Stimulated activated CD8-positive, alpha-beta memory T cell treated with anti-CD3 and anti-CD28 coated beads, Interleukin-4, amount 100 ng/mL, for 48 hours (primary cell): ENCODE measurements around the gene OR6T1.

Experiments
- DNase-seq: peaks from one replicate; pipeline ENCODE4 v3.0.0-alpha.2; 2020

OR6T1 gene

DNA sequence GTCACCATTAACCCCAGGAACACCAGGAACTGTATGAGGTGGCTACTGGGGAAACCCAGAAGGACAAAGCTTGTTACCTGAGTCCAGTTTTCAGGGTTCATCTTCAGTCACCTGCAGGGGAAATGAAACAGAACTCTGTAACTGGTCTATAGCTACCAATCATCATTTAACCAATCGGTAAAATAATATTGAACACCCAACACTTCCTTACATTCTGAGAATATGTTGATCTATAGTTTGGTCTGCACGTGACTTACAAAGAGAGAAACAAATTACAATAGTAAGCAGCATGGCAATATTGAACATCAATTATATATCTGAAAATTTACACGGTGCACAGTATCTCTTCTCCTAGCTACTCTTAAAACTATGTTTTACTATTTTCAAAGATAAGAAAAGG, at the start of gene OR6T1:
TSS of gene OR6T1 (minus strand) at position 101 of the 400 bp plus-strand sequence. CDS start at position 101, 0 bp downstream.
- DNase-seq: no peak

DNA sequence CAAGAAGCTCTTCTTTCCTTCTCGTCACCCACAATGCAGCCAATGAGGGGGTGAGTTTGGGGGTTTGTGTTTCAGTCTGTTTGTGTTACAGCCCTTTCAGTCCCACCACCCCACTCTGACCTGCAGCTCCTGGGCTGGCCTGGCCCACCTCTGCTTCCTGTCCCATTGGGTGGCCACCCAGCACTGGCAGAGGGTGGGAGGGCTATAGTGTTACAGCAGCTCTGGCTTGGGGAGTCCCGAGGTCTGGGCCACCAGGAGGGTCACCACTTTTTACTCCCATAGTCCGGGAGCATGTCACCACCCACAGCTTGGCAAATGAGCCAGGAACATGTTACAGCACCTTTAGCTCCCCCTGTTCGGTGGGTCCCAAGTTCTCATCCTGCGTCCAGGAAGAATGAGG, 35.7 kb upstream of the OR6T1 start:
- no peak for DNase-seq

GRCh38 chr11:123977731-123978347, 34.2 kb upstream of the OR6T1 start, which contains the start of gene OR10S1:
Gene OR10S1, minus strand, starts transcription at chr11:123977781. Its CDS starts 117 bp downstream, at chr11:123977664.
- no peak for DNase-seq

DNA sequence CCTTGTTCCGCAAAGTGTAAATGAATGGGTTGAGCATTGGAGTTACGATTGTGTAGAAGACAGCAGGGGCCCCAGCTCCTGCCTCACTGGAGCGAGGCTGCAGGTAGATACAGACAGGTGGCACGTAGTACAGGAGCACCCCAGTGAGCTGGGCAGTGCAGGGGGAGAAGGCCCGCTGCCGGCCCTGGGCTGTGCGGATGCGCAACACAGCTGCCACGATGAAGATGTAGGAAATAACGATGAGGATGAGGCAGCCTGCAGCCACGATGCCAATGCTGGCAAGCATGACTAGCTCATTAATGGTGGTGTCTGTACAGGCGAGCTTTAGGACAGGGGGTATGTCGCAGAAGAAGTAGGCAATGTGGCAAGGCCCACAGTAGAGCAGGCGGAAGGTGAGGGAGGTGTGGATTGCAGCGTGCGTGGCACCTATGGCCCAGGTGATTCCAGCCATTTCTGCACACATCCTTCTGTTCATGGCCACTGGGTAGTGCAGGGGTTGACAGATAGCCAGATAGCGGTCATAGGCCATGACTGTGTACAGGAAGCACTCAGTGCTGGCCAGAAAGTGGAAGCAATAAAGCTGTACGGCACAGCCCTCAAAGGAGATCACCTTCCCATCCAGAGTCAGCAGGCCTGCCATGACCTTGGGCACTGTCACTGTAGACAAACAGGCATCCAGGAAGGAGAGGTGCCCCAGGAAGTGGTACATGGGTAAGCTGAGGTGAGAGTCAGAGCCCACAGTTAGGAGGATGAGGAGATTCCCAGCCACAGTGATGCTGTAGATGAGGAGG, 33.3 kb upstream of the OR6T1 start:
- no peak for DNase-seq

DNA sequence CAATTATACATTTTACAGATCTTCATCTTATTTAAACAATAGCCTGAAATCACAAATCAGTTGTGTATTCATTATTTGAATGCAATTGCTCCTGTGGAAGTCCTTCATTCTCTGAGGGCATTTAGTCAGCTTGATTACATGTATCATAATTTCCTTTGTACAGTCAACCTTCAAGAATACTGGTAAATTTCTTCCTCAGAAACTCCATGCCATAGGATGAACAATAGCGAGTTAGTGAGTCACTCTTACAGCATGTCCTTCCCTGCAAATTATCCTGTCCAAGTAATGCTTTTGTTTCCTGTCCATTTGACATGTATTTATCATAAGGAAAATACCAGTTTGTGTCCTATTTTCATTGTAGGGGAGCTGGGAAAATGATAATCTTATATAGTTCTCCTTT, 30.2 kb upstream of the OR6T1 start:
- no peak for DNase-seq

DNA sequence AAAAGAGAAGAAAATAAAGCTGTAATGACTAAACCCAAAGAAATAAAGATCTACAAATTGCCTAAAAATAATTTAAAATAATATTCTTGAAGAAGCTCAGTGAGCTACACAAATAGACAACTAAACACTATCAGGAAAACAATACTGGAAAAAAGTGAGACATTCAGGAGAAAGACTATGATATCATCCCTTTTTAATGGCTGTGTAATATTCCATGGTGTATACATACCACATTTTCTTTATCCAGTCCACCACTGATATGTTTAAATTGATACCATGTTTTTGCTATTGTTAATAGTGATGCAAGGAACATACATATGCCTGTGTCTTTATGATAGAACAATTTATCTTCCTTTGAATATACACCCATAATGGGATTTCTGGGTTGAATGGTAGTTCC, 13.1 kb upstream of the OR6T1 start:
- no peak for DNase-seq

- no peak for DNase-seq
Observed at GRCh38 chr11:123945132-123945531, 1.5 kb upstream of the OR6T1 start.

DNA sequence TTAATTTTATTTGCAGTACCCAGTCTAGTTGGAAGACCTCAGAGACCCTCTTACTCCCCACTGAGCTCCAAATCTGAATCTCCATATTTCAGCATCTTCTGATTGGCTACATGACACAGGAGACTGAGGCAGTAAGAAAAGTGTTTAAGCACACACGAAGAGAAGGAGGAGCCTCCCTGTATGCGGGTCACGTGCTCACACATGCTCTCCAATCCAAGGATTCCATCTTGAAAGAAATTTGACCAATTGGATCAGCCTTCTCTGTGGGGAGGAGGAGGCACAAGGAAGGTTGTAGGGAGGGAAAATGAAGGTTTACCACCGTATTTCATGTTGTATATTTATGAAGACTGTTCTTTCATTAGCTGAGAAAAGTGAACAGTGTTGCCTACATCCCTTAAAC, 1.2 kb downstream of the OR6T1 start:
- no peak for DNase-seq

- DNase-seq: no peak
Observed at GRCh38 chr11:123939317-123939716, 4.3 kb downstream of the OR6T1 start, which contains the start of gene OR4D5. Gene OR4D5, plus strand, starts transcription at chr11:123939617. Its CDS starts 0 bp downstream, at chr11:123939617.

DNA sequence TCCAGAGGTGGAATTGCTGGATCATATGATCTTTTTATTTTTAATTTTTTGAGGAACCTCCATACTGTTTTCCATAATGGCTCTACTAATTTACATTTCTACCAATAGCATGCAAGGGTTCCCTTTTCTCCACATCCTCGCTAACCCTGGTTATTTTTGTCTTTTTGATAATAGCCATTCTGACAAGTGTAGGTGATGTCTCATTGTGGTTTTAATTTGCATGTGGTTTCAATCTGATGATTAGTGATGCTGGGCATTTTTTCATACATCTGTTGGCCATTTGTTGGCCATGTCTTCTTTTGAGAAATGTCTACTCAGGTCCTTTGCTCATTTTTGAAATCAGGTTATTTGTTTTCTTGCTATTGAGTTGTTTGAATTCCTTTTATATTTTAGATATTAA, 19.6 kb downstream of the OR6T1 start:
- no peak for DNase-seq

DNA sequence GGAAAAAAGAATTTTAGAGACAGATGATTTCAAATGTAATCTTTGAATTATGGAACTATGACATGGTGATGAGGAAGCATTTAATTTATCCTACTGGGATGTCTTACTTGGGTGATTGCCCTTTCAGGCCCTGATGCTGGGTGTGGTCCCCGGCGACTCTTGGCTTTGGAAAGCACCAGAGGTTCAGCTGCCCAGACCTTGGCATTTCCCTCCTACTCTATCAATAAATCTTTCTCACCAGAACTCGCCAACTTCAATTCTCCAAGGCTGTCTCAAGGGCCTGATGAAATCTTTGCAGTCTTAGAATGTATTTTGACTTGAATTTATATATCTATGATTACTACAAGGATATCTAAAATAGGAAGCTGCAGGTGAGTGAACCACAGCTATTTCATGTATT, 22.7 kb downstream of the OR6T1 start:
- DNase-seq: no peak

GRCh38 chr11:123905826-123906225, 37.8 kb downstream of the OR6T1 start:
- DNase-seq: no peak

DNA sequence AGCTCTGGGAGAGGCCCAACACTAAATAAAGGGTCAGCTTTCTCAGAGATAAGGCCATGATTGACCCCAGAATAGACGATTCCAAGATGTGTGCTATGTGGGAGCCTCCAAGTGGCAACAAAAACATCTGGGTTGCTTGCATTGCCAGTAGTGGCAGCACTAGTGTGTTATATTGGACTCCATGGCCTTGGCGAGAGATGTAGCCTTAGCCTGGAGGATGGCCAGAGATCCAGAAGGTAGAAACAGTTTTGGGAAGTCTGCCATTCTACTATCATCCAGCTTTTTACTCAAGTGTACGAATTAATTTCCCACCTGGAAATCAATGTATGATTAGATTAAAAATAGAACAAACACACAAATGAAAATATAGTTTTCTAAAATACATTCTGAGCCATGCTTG, 38.7 kb downstream of the OR6T1 start:
- DNase-seq: no peak

GRCh38 chr11:123903932-123904331, 39.7 kb downstream of the OR6T1 start:
- DNase-seq: no peak

- DNase-seq: no peak
Observed at GRCh38 chr11:123901867-123902266, 41.8 kb downstream of the OR6T1 start, which contains the start of gene OR8D4. Gene OR8D4, plus strand, starts transcription at chr11:123902167. Its CDS starts 4,265 bp downstream, at chr11:123906432.

GRCh38 chr11:123899792-123900191, 43.8 kb downstream of the OR6T1 start:
- DNase-seq: no peak
